PC-3 (cell line): ENCODE data around the gene SLC4A4. TPM values are rescaled to one million over a fixed set of nuclear protein-coding genes. Genes with fewer than 3 reads are reported as not detected.

ENCODE experiments used
- ATAC-seq: fragments of 200-7000 bp; cut with Tn5 transposase; 2 replicates; pipeline ENCODE4 v1.9.1; 2020; ENCODE audit warnings: mild to moderate bottlenecking, moderate library complexity
- BruUV-seq: library from RNA; stranded (reverse); fragments of 400-500 nt; replicated peaks from 2 replicates; lab custom pipeline; 2021; lab: Mats Ljungman, UMichigan
- CTCF ChIA-PET: fragments of 300-600 bp; sonication (Branson Sonifier 250); formaldehyde crosslinking; loops from one replicate; lab custom pipeline; 2022; ENCODE audit warnings: antibody characterized with exemption; lab: Charles Lee
- POLR2A ChIA-PET: fragments of 300-600 bp; sonication (Branson Sonifier 250); formaldehyde crosslinking; loops from one replicate; lab custom pipeline; 2022; ENCODE audit warnings: antibody characterized with exemption; ENCODE audit not compliant: unreplicated experiment; lab: Charles Lee
- DNase-seq: peaks from one replicate; pipeline ENCODE4 v3.0.0-alpha.2; 2015
- H2AFZ ChIP-seq: fragments of 300-600 bp; sonication (generic); 2 replicates; pipeline ENCODE4 v1.6.0; 2016; ENCODE audit warnings: antibody characterized with exemption, low read length
- H3F3A ChIP-seq: fragments of 300-600 bp; sonication (generic); one replicate; pipeline ENCODE4 v1.6.0; 2017; ENCODE audit warnings: antibody characterized with exemption, low read length, control low read depth, mild to moderate bottlenecking; ENCODE audit not compliant: unreplicated experiment
- H3K27ac ChIP-seq: fragments of 300-600 bp; sonication (generic); 2 replicates; pipeline ENCODE4 v1.5.1; 2016; ENCODE audit warnings: mild to moderate bottlenecking, low read length
- H3K27me3 ChIP-seq: fragments of 300-600 bp; sonication (generic); 2 replicates; pipeline ENCODE4 v1.6.1; 2016; ENCODE audit warnings: low read length, mixed read lengths
- H3K36me3 ChIP-seq: fragments of 300-600 bp; sonication (generic); 2 replicates; pipeline ENCODE4 v1.6.1; 2016; ENCODE audit warnings: low read depth, mixed run types, low read length, mixed read lengths
- H3K4me1 ChIP-seq: fragments of 300-600 bp; sonication (generic); 2 replicates; pipeline ENCODE4 v1.5.1; 2016; ENCODE audit warnings: low read length; ENCODE audit not compliant: insufficient read depth
- H3K4me2 ChIP-seq: fragments of 300-600 bp; sonication (generic); 2 replicates; pipeline ENCODE4 v1.6.0; 2016; ENCODE audit warnings: low read length
- H3K4me3 ChIP-seq: fragments of 300-600 bp; sonication (generic); 2 replicates; pipeline ENCODE4 v1.5.1; 2016; ENCODE audit warnings: mild to moderate bottlenecking, low read length, mixed read lengths
- H3K79me2 ChIP-seq: fragments of 300-600 bp; sonication (generic); 2 replicates; pipeline ENCODE4 v1.6.1; 2017; ENCODE audit warnings: low read length, mixed read lengths
- H3K9ac ChIP-seq: fragments of 300-600 bp; sonication (generic); 2 replicates; pipeline ENCODE4 v1.6.0; 2016; ENCODE audit warnings: mild to moderate bottlenecking, low read length
- H3K9me2 ChIP-seq: fragments of 300-600 bp; sonication (generic); replicated peaks from 2 replicates; pipeline ENCODE4 v1.6.1; 2016; ENCODE audit warnings: mixed run types, low read length, mixed read lengths
- H3K9me3 ChIP-seq: fragments of 300-600 bp; sonication (generic); 2 replicates; pipeline ENCODE4 v1.6.1; 2016; ENCODE audit warnings: low read length, mixed read lengths
- H4K20me1 ChIP-seq: fragments of 300-600 bp; sonication (generic); 2 replicates; pipeline ENCODE4 v1.6.1; 2016; ENCODE audit warnings: low read length, mixed read lengths
- CTCF ChIP-seq: fragments of 300-600 bp; sonication (generic); conservative IDR thresholded peaks from 2 replicates; pipeline ENCODE4 v1.5.1; 2017; ENCODE audit warnings: antibody characterized with exemption, low read depth, mild to moderate bottlenecking, low read length
- EZH2 ChIP-seq: fragments of 300-600 bp; sonication (generic); IDR thresholded peaks from one replicate; pipeline ENCODE4 v1.6.1; 2017; ENCODE audit warnings: antibody characterized with exemption, mild to moderate bottlenecking, low read length; ENCODE audit not compliant: unreplicated experiment
- EZH2phosphoT487 ChIP-seq: fragments of 300-600 bp; sonication (generic); IDR thresholded peaks from 2 replicates; pipeline ENCODE4 v1.6.1; 2018; ENCODE audit warnings: mild to moderate bottlenecking, antibody characterized with exemption, low read length, borderline replicate concordance
- intact Hi-C: fragments of 100-400 bp; cut with micrococcal nuclease; formaldehyde crosslinking; loops from 2 replicates; pipeline ENCODE4 v1.9.0; 2023
- total RNA-seq: library from RNA; depleted of rRNA; stranded (reverse); fragments of >200 nt; gene quantifications from 2 replicates; pipeline ENCODE4 v1.2.3, GENCODE V29; 2014

The SLC4A4 gene
- total RNA-seq, 1 experiment from 2014 or later = 0.47 TPM

GRCh38 chr4:71442336-71442735, 103.5 kb downstream of the SLC4A4 start:
- no peaks in the 10 kb centered on the region for H3F3A ChIP-seq
- H3K4me2 ChIP-seq = no peak overlapping the region
- no peaks in the 10 kb centered on the region for H3K79me2 ChIP-seq
- H3K9me3 ChIP-seq = no peaks in the 10 kb centered on the region
- DNase-seq (no peak), ATAC-seq (no peak)
- peaks cover 5% of the 10 kb centered on the region; the same call in 1 of the 2 replicates for H3K4me1 ChIP-seq
- ChIA-PET POLR2A (interaction anchor here (0.6 kb wide), 1 partner anchor 36 kb away, joined by 16 read pairs; no protein-coding TSS in a partner anchor), CTCF (no interaction called here)
- H2AFZ ChIP-seq = no peak overlapping the region
- no peak overlapping the region for H3K4me3 ChIP-seq
- H4K20me1 ChIP-seq = no peaks in the 10 kb centered on the region
- no TSS peak for BruUV-seq
- no peaks in the 10 kb centered on the region for H3K9me2 ChIP-seq
- H3K27me3 ChIP-seq = no peaks in the 10 kb centered on the region
- H3K36me3 ChIP-seq = no peaks in the 10 kb centered on the region
- TF ChIP-seq EZH2phosphoT487 (no peak), CTCF (no peak), EZH2 (no peak)
- no peak overlapping the region for H3K9ac ChIP-seq
- H3K27ac ChIP-seq = no peak overlapping the region
- intact Hi-C loops = no loop called here

- H3K79me2 ChIP-seq = no peaks in the 10 kb centered on the region
- no peak for DNase-seq
- no peak overlapping the region for H2AFZ ChIP-seq
- no peak for ATAC-seq
- no peaks in the 10 kb centered on the region for H3K27me3 ChIP-seq
- no peak overlapping the region for H3K4me2 ChIP-seq
- H3F3A ChIP-seq = no peaks in the 10 kb centered on the region
- H3K9me3 ChIP-seq = no peaks in the 10 kb centered on the region
- H3K27ac ChIP-seq = no peak overlapping the region
- no peak for TF ChIP-seq EZH2phosphoT487
- TF ChIP-seq EZH2 = no peak
- TF ChIP-seq CTCF = no peak
- H3K36me3 ChIP-seq = no peaks in the 10 kb centered on the region
- no TSS peak for BruUV-seq
- ChIA-PET POLR2A (no interaction called here), CTCF (no interaction called here)
- no peak overlapping the region for H3K9ac ChIP-seq
- H4K20me1 ChIP-seq = no peaks in the 10 kb centered on the region
- H3K9me2 ChIP-seq = no peaks in the 10 kb centered on the region
- no peak overlapping the region for H3K4me3 ChIP-seq
- intact Hi-C loops = no loop called here
- H3K4me1 ChIP-seq = peaks cover 5% of the 10 kb centered on the region; the same call in 1 of the 2 replicates
Observed at GRCh38 chr4:71444395-71444794, 105.6 kb downstream of the SLC4A4 start.

- CTCF ChIA-PET = no interaction called here
- Histone ChIP-seq H3F3A (no peaks in the 10 kb centered on the region), H3K4me1 (peaks cover 5% of the 10 kb centered on the region; the same call in 1 of the 2 replicates), H3K79me2 (no peaks in the 10 kb centered on the region), H3K27ac (no peak overlapping the region), H3K4me2 (no peak overlapping the region), H3K9me2 (no peaks in the 10 kb centered on the region), H3K9me3 (no peaks in the 10 kb centered on the region), H3K9ac (no peak overlapping the region), H3K27me3 (no peaks in the 10 kb centered on the region), H3K4me3 (no peak overlapping the region), H3K36me3 (no peaks in the 10 kb centered on the region), H2AFZ (no peak overlapping the region), H4K20me1 (no peaks in the 10 kb centered on the region)
- BruUV-seq = no TSS peak
- intact Hi-C loops = no loop called here
- ATAC-seq (no peak), DNase-seq (no peak)
- TF ChIP-seq EZH2phosphoT487 (no peak), CTCF (no peak), EZH2 (no peak)
- POLR2A ChIA-PET = no interaction called here
Observed at GRCh38 chr4:71445811-71446210, 107.0 kb downstream of the SLC4A4 start.
